AG04450 (cell line): Measurements from ENCODE around the gene EPHX1. TPM values are rescaled to one million over a fixed set of nuclear protein-coding genes. Genes with fewer than 3 reads are reported as not detected.

Source experiments
- CTCF ChIA-PET: fragments of 300-600, 350-600 bp; formaldehyde crosslinking; extraction: SDS; loops from one replicate; lab custom pipeline; 2022; ENCODE audit warnings: antibody characterized with exemption, inconsistent platforms; lab: Charles Lee
- POLR2A ChIA-PET: fragments of 350-600 bp; formaldehyde crosslinking; extraction: SDS; loops from one replicate; lab custom pipeline; 2021; ENCODE audit warnings: antibody characterized with exemption, inconsistent platforms; lab: Yijun Ruan, JAX
- DNase-seq: peaks from one replicate; pipeline ENCODE4 v3.0.0-alpha.2; 2011; ENCODE audit warnings: low read depth, low spot score
- H3K27ac ChIP-seq: one replicate; pipeline ENCODE4 v1.5.1; 2012; ENCODE audit warnings: low read depth, low read length, control low read depth
- H3K27me3 ChIP-seq: one replicate; pipeline ENCODE4 v1.6.0; 2012; ENCODE audit warnings: low read length; ENCODE audit not compliant: control insufficient read depth, insufficient read depth
- H3K4me3 ChIP-seq: 2 replicates; pipeline ENCODE4 v1.5.1; 2011; ENCODE audit warnings: mild to moderate bottlenecking, low read depth, low read length, control low read depth
- H3K9me3 ChIP-seq: 2 replicates; pipeline ENCODE4 v1.5.1; 2012; ENCODE audit warnings: low read length; ENCODE audit not compliant: control insufficient read depth, insufficient read depth
- polyA plus RNA-seq: library from polyadenylated mRNA; depleted of rRNA; stranded (reverse); fragments of >200 nt; gene quantifications from 2 replicates; pipeline ENCODE4 v1.2.3, GENCODE V29; 2011
- TF ChIP-seq, protein P1 (sequence below): IDR thresholded peaks from 2 replicates; pipeline ENCODE4 v1.5.1; 2011; ENCODE audit warnings: low read depth, low read length, control low read depth, inconsistent platforms

Gene EPHX1
- polyA plus RNA-seq, 1 experiment: 41.3 TPM

DNA sequence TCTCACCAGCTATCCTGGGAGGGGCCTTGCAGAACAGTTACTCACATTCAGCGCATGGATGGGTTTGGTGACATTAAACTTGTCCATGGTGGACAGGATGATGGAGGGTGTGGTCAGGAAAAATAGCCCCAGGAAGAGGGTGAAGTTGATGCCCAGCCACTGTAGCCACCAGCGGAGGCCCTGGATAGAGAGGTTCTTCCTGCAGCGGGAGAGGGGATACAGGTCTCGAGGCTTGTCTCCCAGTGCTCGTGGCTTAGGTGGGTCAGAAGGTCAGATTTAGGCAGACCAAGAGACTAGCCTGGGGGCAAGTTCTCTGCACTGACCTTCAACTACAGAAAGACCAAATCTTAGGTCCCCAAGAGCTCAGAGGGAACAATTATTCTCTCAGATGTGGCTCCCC, 49.2 kb downstream of the EPHX1 start:
- ChIA-PET POLR2A (no interaction called here), CTCF (interaction anchor here (0.5 to 1.0 kb wide), 2 partner anchors 82 to 384 kb away, joined by 3 read pairs; no protein-coding TSS in a partner anchor)
- Histone ChIP-seq H3K27ac (no peak overlapping the region), H3K4me3 (no peak overlapping the region), H3K27me3 (no peaks in the 10 kb centered on the region), H3K9me3 (no peaks in the 10 kb centered on the region)
- no peak for DNase-seq
- TF ChIP-seq, protein P1, sequence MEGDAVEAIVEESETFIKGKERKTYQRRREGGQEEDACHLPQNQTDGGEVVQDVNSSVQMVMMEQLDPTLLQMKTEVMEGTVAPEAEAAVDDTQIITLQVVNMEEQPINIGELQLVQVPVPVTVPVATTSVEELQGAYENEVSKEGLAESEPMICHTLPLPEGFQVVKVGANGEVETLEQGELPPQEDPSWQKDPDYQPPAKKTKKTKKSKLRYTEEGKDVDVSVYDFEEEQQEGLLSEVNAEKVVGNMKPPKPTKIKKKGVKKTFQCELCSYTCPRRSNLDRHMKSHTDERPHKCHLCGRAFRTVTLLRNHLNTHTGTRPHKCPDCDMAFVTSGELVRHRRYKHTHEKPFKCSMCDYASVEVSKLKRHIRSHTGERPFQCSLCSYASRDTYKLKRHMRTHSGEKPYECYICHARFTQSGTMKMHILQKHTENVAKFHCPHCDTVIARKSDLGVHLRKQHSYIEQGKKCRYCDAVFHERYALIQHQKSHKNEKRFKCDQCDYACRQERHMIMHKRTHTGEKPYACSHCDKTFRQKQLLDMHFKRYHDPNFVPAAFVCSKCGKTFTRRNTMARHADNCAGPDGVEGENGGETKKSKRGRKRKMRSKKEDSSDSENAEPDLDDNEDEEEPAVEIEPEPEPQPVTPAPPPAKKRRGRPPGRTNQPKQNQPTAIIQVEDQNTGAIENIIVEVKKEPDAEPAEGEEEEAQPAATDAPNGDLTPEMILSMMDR: no peak

DNA sequence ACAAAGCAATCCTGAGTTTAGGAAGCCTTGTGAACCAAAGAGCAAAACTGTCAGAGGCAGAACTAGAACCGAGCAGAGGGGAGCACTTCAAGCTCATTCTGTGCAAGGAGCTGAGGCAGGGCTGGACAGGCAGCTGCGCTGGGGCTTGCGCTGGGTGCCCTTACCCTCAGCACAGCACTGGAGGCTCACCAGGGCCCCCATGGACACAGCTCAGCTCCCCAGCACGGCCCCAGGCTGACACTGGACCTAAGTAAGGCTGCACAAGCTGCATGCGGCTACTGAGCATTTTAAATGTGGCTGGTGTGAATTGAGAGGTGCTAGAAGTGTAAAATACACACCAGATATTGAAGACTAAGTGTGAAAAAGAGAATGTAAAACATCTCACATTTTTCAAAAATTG, 50.2 kb downstream of the EPHX1 start:
- DNase-seq: no peak
- H3K27me3 ChIP-seq: no peaks in the 10 kb centered on the region
- no peaks in the 10 kb centered on the region for H3K9me3 ChIP-seq
- ChIA-PET CTCF (interaction anchor here (1.0 kb wide), 1 partner anchor 385 kb away, joined by 3 read pairs; no protein-coding TSS in a partner anchor), POLR2A (no interaction called here)
- H3K27ac ChIP-seq: no peak overlapping the region
- TF ChIP-seq, protein P1: no peak
- no peak overlapping the region for H3K4me3 ChIP-seq

DNA sequence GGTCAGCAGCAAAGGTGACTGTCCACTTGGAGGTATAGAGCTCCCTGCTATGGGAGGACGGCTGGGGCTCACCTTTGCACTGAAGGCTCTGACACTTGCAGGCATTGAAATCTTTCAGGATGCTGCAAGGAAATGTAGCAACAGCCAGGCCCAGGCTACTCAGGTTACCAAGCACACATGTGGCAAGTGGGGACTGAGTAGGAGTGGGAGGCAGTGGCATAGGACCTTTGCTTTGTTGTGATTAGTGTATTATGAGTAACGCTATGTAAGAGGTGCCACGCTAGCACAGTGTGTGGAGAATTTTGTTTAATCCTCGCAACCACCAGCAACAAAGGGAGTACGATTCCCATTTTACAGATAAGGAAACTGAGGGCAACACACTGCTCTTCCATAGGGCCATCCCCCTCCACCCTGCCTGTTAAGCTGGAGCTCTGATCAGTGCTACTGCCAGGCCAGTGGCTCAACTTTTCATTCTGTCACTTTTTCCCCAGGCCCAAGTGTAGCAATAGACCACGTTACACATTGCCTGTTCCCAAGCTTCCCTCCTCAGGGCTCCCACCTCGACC, 51.0 kb downstream of the EPHX1 start:
- Histone ChIP-seq H3K4me3 (no peak overlapping the region), H3K27me3 (no peaks in the 10 kb centered on the region), H3K27ac (no peak overlapping the region), H3K9me3 (no peaks in the 10 kb centered on the region)
- POLR2A ChIA-PET: no interaction called here
- TF ChIP-seq, protein P1: no peak
- CTCF ChIA-PET: interaction anchor here (0.6 kb wide), 1 partner anchor 89 kb away, joined by 3 read pairs; no protein-coding TSS in a partner anchor
- no peak for DNase-seq

DNA sequence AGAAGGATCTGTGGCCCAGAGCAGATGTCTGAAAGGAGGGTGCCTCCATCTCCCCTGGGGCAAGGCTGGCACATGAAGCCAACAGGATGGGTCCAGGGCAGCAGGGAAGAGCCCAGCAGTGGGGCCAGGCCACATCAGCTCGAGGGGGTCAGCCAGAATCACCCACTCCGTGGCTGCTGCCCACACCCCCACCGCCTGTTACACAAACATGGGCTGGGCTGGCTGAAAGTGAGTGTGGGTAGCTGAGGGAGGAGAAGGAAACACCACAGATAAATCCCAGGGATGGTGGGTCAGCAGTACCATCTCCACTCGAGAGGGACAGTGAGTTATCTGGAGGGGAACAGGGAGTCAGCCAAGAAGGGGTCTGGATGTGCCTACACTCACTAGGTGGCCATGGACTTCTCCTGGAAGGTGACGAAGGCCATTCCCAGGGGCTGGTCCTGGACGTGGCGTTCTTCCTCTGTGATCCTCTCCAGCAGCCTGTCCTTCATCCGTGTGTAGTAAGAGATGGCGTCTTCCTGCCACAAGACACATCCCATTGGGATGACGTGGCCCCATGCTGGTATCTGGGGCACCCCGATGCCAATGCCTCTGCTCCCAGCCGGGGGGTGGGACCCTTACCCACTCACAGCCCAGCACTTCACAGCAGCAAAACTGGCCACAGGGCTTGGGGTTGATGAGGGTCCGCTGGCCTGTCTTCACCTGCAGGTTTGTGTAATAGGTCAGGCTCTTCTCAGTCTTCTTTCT, 52.1 kb downstream of the EPHX1 start:
- Histone ChIP-seq H3K27ac (no peak overlapping the region), H3K9me3 (no peaks in the 10 kb centered on the region), H3K4me3 (no peak overlapping the region), H3K27me3 (no peaks in the 10 kb centered on the region)
- TF ChIP-seq, protein P1: no peak
- POLR2A ChIA-PET: no interaction called here
- no peak for DNase-seq
- CTCF ChIA-PET: no interaction called here

DNA sequence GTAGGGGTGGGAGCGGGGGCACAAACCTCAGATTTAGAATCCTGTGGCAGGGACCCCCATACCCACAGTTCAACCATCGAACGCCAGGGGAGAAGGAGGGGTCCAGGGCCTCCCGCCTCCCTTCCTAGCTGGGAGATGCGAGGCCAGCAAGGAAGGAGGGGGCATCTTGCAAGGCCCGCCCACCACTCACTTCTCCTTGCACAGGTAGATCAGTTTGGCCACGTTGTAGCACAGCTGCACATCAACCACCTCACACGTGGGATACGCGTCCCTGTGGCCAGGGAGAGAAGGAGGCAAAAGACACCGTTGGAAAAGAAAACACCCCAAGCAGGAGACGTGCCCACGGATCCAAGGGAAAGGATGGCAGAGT, 52.6 kb downstream of the EPHX1 start:
- H3K4me3 ChIP-seq: no peak overlapping the region
- H3K27ac ChIP-seq: no peak overlapping the region
- no peak for DNase-seq
- POLR2A ChIA-PET: no interaction called here
- no peaks in the 10 kb centered on the region for H3K9me3 ChIP-seq
- TF ChIP-seq, protein P1: no peak
- no peaks in the 10 kb centered on the region for H3K27me3 ChIP-seq
- CTCF ChIA-PET: no interaction called here
